Stomach (tissue), 9 donors: Measurements from ENCODE around the gene RPL39L. TPM values are rescaled to one million over a fixed set of nuclear protein-coding genes. Genes with fewer than 3 reads are reported as not detected.

Source experiments
- DNase-seq, 2 donors: peaks; one replicate each; pipeline versions ENCODE4 v3.0.0 to v3.0.0-alpha.2; 2013 to 2019
- H3K27ac ChIP-seq, 5 donors: fragments of 200-600 bp in 4 of 5; sonication (generic) in 4 of 5; one replicate each; pipeline ENCODE4 v1.5.1; 2013 to 2019; ENCODE audit warnings: mild to moderate bottlenecking in 1 of 5, moderate library complexity in 1 of 5
- H3K27me3 ChIP-seq, 3 donors: fragments of 200-600 bp; sonication (generic); one replicate each; pipeline ENCODE4 v1.5.1; 2017 to 2019; ENCODE audit warnings: mixed run types in 1 of 3
- H3K36me3 ChIP-seq, 4 donors: fragments of 200-600 bp; sonication (generic); 1 replicate in 3 of 4; 2 replicates in 1 of 4; pipeline ENCODE4 v1.5.1; 2016 to 2019
- H3K4me1 ChIP-seq, 4 donors: fragments of 200-600 bp; sonication (generic); one replicate each; pipeline ENCODE4 v1.5.1; 2016 to 2019
- H3K4me3 ChIP-seq, 4 donors: fragments of 200-600 bp; sonication (generic) in 3 of 4; one replicate each; pipeline ENCODE4 v1.5.1; 2016 to 2019; ENCODE audit warnings: mild to moderate bottlenecking in 1 of 4
- H3K9me3 ChIP-seq, 4 donors: fragments of 200-600 bp; sonication (generic); one replicate each; pipeline ENCODE4 v1.5.1; 2016 to 2019
- EP300 ChIP-seq: sonication (generic); formaldehyde crosslinking; IDR thresholded peaks from one replicate; pipeline ENCODE4 v1.6.1; 2017; ENCODE audit warnings: antibody characterized with exemption
- POLR2A ChIP-seq, 4 donors: fragments of 450-650 bp; IDR thresholded peaks; one replicate each; pipeline ENCODE4 v1.6.1; 2016; ENCODE audit warnings: antibody characterized with exemption in 4 of 4, control low read depth in 2 of 4, mild to moderate bottlenecking in 1 of 4, moderate library complexity in 1 of 4
- POLR2AphosphoS5 ChIP-seq, 3 donors: sonication (generic); formaldehyde crosslinking; IDR thresholded peaks; one replicate each; pipeline ENCODE4 v1.6.1; 2016; ENCODE audit warnings: antibody characterized with exemption in 3 of 3
- WGBS, 5 donors: extraction: QIAGEN DNeasy Blood & Tissue Kit in 3 of 5; methylation state at CpG; one replicate each; pipeline versions ENCODE4 v1.1.5 to v1.1.7; 2013 to 2018; 5-methylcytosine and 5-hydroxymethylcytosine counted together
- intact Hi-C: fragments of 100-400 bp; cut with DNase I; formaldehyde crosslinking; loops from one replicate; pipeline ENCODE4 v1.15.1; 2023; ENCODE audit warnings: low total_unique reads
- polyA plus RNA-seq, 3 donors: library from polyadenylated mRNA; stranded (reverse); fragments of 200-250 nt; gene quantifications; one replicate each; pipeline ENCODE4 v1.2.3, GENCODE V29; 2013
- total RNA-seq, 5 donors: library from RNA; depleted of rRNA; stranded (reverse); fragments of >200 nt; gene quantifications; one replicate each; pipeline versions ENCODE4 v1.1.0 to v1.2.3, GENCODE V29; 2014 to 2016
- TF ChIP-seq, protein P1 (sequence below), 7 experiments: fragments of 450-650 bp in 4 of 7; fragments of 200-600 bp in 3 of 7; sonication (generic) in 3 of 7; IDR thresholded peaks; one replicate each; pipeline ENCODE4 v1.5.1; 2016 to 2019; ENCODE audit warnings: antibody characterized with exemption in 7 of 7, control low read depth in 2 of 7, mild to moderate bottlenecking in 1 of 7
- donor health status: healthy with polysubstance abuse.
- donor health status: Bipolar disorder and iron deficiency.
- donor health status: healthy.

The RPL39L gene
- total and polyA plus RNA-seq, 8 donors, result 2.0 to 13.7 (median 4.8) TPM; not detected in 1

DNA sequence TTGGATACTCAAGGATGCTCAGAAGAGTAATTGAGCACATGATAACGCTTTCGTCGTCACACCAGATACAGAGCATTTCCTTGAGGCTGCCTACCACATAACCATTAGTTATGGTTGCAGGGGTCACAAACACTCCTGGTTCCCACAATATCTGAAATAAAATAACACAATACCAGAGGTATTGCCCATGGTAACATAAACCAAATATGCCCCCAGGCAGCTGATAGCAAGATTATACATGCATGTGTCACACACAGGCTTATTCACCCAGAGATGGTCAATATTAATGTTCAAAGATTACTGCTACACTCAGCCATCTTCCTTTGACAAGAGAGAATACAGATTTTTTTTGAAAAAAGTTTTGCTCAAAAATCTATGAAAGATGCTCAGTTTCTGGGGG, 7.3 kb downstream of the RPL39L start:
- intact Hi-C loops, result no loop called here
- WGBS, 5 donors, result 92 to 95% (median 95%) methylated on average over 3 of the region's 3 CpGs
- no peak for DNase-seq
- Histone ChIP-seq H3K9me3 (no peaks in the 10 kb centered on the region), H3K36me3 (peaks cover 0 to 13% (median 0%) of the 10 kb centered on the region in 4 donors), H3K27ac (no peak overlapping the region), H3K27me3 (no peaks in the 10 kb centered on the region), H3K4me1 (no peaks in the 10 kb centered on the region), H3K4me3 (no peak overlapping the region)
- TF ChIP-seq, protein P1, sequence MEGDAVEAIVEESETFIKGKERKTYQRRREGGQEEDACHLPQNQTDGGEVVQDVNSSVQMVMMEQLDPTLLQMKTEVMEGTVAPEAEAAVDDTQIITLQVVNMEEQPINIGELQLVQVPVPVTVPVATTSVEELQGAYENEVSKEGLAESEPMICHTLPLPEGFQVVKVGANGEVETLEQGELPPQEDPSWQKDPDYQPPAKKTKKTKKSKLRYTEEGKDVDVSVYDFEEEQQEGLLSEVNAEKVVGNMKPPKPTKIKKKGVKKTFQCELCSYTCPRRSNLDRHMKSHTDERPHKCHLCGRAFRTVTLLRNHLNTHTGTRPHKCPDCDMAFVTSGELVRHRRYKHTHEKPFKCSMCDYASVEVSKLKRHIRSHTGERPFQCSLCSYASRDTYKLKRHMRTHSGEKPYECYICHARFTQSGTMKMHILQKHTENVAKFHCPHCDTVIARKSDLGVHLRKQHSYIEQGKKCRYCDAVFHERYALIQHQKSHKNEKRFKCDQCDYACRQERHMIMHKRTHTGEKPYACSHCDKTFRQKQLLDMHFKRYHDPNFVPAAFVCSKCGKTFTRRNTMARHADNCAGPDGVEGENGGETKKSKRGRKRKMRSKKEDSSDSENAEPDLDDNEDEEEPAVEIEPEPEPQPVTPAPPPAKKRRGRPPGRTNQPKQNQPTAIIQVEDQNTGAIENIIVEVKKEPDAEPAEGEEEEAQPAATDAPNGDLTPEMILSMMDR (IDR thresholded peaks at IDR 0.05), result no peak
- TF ChIP-seq POLR2A (IDR thresholded peaks at IDR 0.05), result no peak
- TF ChIP-seq POLR2AphosphoS5 (IDR thresholded peaks at IDR 0.05), result no peak
- no peak for TF ChIP-seq EP300

DNA sequence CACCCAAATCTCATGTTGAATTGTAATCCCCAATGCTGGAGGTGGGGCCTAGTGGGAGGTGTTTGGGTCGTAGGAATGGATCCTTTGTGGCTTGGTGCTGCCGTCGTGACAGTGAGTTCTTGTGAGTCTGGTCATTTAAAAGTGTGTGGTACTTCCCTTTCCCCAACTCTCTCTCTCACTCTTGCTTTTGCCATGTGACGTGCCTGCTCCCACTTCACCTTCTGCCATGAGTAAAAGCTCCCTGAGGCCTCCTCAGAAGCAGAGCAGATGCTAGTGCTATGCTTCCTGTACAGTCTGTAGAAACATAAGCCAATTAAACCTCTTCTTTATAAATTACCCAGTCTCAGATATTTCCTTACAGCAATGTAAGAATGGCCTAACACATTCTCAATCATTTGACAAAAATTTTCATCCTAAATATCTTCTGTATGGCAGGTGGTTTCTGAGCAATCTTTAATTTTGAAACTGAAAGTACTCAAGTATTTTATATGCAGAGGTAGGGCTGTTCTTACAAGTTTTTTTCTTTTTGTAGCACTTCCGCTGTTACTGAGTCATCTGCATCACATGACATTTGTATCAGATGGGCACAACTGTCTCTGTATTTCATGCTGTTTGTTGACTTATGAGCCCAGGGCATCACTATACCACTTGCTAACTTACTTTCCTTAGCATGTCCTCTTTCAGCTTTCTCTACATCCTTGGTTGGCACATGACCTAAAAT, 8.8 kb downstream of the RPL39L start:
- Histone ChIP-seq H3K36me3 (peaks cover 0 to 8% (median 0%) of the 10 kb centered on the region in 4 donors), H3K27me3 (no peaks in the 10 kb centered on the region), H3K4me1 (no peaks in the 10 kb centered on the region), H3K27ac (peak overlapping the region; percentile 12 to 70 (median 52)), H3K4me3 (no peak overlapping the region), H3K9me3 (no peaks in the 10 kb centered on the region)
- TF ChIP-seq POLR2AphosphoS5 (IDR thresholded peaks at IDR 0.05) (peak in 1 of 3 donors; percentile 29), EP300 (no peak), POLR2A (IDR thresholded peaks at IDR 0.05) (no peak)
- TF ChIP-seq, protein P1 (IDR thresholded peaks at IDR 0.05), result no peak
- peak in 1 of 2 donors; percentile 52 for DNase-seq
- WGBS, 5 donors, result 73 to 80% (median 78%) methylated on average over 5 of the region's 5 CpGs
- intact Hi-C loops, result no loop called here

- no peak for DNase-seq
- Histone ChIP-seq H3K4me3 (no peak overlapping the region), H3K27ac (no peak overlapping the region), H3K4me1 (no peaks in the 10 kb centered on the region), H3K9me3 (no peaks in the 10 kb centered on the region), H3K36me3 (no peaks in the 10 kb centered on the region), H3K27me3 (no peaks in the 10 kb centered on the region)
- TF ChIP-seq POLR2AphosphoS5 (IDR thresholded peaks at IDR 0.05) (no peak), EP300 (no peak)
- TF ChIP-seq, protein P1 (IDR thresholded peaks at IDR 0.05), result no peak
- intact Hi-C loops, result no loop called here
- 81 to 83% (median 82%) methylated on average over 6 of the region's 6 CpGs for WGBS, 5 donors
Measured at GRCh38 chr3:187125319-187126031, 13.8 kb downstream of the RPL39L start.

- H3K27ac ChIP-seq, result no peak overlapping the region
- TF ChIP-seq POLR2A (IDR thresholded peaks at IDR 0.05), result no peak
- TF ChIP-seq, protein P1 (IDR thresholded peaks at IDR 0.05), result no peak
- TF ChIP-seq POLR2AphosphoS5 (IDR thresholded peaks at IDR 0.05), result no peak
- TF ChIP-seq EP300, result no peak
- no peaks in the 10 kb centered on the region for H3K36me3 ChIP-seq
- no peak for DNase-seq
- WGBS, 5 donors, result 81 to 100% (median 92%) methylated on average over 1 of the region's 1 CpG
- H3K4me3 ChIP-seq, result no peak overlapping the region
- intact Hi-C loops, result no loop called here
- no peaks in the 10 kb centered on the region for H3K9me3 ChIP-seq
- H3K27me3 ChIP-seq, result no peaks in the 10 kb centered on the region
- no peaks in the 10 kb centered on the region for H3K4me1 ChIP-seq
Measured at GRCh38 chr3:187122261-187122660, 17.0 kb downstream of the RPL39L start.
